Ecto neural progenitor cell (in vitro differentiated cells): Measurements from ENCODE around the gene OSBPL5.

Source experiments
- DNase-seq: peaks from one replicate; pipeline ENCODE4 v3.0.0-alpha.2; 2018; ENCODE audit warnings: low spot score

OSBPL5 gene

DNA sequence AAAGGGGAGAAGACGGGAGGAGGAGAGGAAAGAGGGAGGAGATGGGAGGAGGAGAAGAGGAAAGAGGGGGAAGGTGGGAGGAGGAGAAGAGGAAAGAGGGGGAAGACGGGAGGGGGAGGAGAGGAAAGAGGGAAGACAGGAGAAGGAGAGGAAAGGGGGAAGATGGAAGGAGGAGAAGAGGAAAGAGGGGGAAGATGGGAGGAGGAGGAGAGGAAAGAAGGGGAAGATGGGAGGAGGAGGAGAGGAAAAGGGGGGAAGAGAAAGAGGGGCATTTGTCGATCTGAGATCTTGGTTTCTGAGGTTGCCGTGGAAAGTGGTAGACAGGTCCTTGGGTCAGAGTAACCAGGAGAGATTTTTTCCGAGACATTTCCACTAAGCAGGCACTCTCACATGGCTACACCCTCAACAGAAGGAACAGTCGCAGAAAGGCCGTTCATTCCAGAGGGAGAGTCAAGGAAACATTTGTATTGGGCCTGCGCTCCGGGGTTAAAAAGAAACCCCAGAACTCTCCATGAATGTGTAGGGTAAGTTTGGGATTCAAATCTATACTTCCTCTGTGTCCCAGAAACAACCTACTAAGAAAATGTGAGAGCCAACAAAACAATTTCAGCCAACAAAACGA is 68.1 kb downstream of the OSBPL5 start:
- DNase-seq: peak; percentile 12

DNA sequence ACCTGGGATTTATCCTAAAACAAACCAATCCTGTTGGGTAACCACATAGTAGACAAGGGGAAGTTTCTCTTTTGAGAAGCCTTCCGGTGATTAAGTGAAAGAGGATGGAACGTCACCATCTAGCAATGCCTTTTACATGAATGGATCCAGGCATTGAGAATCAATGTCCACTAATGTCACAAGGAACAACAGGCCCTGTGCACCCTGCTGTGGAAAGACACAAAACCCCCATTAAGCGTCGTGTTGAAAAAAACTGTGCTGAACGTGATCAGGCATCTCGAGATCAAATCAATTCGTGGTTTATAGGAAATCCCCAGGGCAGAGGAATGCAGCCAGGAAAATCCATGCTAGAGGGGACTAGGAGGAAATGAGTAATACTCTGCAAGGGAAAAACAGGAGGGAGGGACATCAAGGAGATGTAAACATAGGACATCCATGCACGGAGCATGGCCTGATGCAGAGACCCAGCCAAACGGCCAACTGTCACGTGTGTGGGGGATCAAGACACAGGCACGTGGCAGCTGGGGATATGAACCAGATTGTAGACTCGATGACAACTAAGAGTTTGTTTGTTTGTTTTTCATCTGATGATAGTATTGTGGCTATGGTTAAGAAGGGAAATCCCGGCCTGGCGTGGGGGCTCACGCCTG is 69.3 kb downstream of the OSBPL5 start:
- peak; percentile 36 for DNase-seq

DNA sequence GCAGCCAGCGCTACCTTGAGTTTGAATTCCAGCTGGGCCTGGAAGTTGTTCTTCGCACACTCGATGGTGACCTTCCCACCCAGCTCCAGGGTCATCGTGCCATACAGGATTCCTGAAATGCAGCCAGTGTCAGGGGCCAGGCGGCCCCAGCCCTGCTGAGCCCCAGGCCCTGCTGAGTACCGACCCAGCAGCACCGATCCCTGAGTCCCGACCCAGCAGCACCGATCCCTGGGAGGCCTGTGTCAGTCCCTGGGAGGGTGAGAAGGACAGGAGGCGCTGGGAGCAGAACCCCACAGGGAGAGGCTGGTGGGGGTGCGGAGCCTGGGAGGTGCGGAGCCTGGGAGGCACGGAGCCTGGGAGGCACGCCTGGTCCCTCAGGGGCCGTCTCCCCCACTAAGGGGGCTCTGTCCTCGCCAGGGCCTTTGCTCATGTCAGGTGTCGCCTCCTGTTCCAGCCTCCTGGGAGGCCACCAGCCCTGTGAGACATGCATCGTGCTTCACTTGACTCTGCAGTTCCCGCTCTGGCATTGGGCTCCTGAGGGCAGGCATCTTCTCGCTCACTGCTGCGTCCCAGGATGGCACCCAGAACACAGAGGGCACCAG is 70.8 kb downstream of the OSBPL5 start:
- peak; percentile 39 for DNase-seq

GRCh38 chr11:3093281-3094191 is 71.6 kb downstream of the OSBPL5 start:
- DNase-seq: peak; percentile 50

- peak; percentile 45 for DNase-seq
Observed at GRCh38 chr11:3092603-3093141, 72.4 kb downstream of the OSBPL5 start.

DNA sequence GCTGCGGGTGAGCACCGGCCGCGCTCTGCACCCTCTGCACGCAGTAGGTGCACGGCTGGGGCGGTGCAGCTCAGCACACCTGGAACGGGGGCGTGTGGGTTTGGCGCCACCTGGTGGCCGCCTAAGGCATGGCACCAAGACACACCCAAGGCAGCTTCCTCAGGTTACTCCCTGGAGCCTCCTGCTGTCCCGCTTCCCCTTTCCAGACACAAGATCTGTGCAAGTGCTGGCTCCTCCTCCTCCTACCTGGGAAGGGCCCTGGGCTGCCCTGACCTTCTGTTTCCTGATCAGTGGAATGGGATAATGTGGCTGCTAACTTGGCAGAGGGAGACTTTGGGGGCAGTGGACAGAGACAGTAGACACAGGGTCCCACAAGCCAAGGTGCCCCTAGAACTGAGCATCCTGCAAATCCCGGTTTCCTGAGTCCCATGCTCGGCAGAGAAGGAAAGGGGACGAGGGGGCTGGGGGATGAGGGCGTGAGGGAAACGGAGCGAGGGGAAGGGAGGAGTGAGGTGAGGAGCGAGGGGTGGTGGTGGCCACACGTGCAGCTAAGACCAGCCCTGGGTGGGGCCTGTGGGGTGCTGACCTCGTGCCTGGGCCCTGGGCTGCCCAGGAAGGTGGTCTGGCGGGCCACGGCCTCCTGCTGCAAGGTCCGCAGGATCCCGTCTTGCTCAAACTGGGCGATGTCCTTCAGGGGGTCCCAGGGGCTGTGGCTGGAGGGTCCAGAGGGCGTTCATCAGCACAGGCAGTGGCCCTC is 73.1 kb downstream of the OSBPL5 start:
- peak; percentile 89 for DNase-seq

DNA sequence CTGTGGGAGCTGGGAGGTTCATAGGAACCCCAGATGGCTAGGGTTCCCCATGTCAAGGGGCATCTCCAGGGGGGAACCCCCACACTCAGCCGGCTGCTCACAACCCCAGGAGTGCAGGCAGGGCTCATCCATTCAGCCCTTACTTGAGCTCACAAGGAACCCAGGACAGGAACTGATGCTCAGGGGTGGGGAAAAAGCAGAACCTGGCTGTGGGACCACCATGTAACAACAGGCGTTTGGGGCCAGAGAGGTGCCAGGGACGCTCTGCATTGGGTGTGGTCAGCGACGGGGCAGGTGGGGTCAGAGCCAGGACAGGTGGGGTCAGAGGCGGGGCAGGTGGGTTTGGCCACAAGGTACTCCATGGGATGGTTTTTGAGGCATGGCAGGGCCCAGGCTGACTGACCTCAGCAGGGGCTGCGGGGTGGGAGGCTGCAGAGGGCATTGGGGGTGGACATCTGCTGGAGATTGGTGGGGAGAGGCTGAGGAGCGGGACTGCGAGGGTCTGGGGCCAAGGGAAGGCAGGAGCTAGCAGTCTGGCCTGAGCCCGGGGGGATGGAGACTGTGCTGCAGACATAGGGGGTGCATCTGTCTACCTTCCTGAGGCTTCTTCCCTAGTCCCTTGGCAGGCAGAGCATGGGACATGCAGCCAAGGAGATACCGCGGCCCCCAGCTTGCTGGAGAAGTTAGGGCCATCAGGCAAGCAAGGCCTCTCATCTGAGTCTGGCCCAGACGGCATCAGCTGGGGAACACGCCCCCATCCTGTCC is 73.8 kb downstream of the OSBPL5 start:
- no peak for DNase-seq

DNA sequence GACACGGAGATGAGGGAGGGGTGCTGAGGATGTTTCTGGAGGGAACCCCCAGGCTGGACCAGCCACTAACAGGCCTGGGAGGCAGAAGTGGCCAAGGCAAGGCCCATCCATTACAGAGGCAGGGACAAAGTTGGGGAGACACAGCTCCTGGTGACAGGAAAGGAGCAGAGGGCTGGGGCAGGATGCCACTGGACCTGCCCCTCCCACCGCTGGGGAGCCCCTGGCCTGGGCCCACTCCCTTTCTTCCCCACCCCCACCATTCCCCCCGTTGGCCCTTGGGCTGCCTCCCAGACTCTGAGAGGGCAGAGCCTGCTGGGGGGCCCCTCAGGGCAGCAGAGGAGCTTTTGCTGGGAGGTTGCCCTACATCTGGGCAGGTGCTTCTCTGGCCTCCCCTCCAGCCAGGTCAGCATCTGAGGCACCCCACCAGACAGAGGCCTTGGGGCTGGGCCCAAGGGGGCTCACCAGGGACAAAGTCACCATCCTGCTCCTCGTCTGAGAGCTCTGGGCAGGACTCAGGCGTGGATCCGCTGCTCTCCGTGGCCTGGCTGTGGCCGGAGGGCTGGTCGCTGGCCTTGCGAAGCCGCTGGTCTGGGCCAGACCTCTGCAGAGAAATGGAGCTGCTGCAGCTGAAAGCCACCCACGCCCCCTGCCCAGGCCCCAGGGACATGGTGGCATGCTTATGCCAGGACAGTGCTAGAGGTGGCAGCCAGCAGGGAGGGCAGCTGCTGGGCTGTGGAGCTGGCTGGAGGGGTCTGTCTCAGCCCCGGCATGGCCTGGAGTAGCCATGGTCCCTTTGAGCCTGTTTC is 74.8 kb downstream of the OSBPL5 start:
- DNase-seq: no peak

DNA sequence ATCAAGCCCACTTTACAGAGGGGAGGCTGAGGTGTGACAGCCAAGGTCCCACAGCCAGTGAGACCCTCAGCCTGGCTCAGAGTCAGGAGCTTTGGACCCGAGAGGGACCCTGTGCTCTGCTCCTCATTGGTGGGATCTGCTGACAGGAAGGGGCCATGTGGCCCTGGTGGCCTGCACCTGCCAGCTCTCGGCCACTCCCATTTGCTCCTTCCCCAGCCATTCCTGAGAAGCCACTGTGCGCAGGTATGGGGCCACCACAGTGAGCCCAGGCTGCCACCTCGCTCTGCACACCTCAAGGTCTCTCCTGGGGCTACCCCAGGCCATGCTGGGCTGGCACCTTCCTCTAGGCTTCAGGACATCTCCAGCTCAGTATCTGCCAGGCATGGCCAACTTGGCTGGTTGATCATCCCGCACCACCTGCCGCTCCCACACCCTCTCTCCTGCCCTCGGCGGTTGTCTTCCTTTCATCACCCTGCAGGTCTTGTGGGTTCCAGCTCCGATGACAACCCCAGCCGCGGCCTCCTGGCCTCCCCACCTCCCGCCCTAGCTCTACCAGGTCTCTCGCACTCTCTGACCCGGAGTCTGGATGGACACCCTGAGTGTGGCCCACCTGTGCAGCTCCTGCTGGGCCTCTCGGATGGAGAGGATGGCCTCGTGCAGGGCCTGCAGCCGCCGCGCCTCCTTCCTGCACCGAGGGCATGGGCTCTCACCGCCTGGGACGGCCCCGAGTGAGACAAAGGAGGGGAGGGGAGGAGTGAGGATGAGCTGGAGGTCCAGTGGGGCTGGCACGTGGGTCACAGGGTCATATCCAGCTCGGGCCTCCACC is 75.7 kb downstream of the OSBPL5 start:
- no peak for DNase-seq

DNA sequence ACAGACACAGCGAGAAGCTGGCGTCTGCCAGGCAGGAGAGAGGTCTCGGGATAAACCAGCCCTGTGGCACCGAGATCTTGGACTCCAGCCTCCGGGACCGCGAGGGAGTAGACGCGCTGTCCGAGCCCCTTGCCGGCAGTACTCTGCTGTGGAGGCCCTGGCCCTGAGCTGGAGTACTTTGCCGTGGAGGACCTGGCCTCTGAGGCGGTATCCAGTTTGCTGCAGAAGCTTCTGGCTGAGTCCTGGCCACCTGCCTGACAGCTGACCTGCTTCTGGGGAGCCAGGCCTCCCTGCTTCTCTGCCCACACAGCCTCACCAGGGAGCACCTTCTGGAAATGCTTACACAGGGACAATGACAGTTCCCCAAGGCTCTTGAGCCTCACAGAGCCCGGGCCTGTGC is 76.3 kb downstream of the OSBPL5 start:
- no peak for DNase-seq

DNA sequence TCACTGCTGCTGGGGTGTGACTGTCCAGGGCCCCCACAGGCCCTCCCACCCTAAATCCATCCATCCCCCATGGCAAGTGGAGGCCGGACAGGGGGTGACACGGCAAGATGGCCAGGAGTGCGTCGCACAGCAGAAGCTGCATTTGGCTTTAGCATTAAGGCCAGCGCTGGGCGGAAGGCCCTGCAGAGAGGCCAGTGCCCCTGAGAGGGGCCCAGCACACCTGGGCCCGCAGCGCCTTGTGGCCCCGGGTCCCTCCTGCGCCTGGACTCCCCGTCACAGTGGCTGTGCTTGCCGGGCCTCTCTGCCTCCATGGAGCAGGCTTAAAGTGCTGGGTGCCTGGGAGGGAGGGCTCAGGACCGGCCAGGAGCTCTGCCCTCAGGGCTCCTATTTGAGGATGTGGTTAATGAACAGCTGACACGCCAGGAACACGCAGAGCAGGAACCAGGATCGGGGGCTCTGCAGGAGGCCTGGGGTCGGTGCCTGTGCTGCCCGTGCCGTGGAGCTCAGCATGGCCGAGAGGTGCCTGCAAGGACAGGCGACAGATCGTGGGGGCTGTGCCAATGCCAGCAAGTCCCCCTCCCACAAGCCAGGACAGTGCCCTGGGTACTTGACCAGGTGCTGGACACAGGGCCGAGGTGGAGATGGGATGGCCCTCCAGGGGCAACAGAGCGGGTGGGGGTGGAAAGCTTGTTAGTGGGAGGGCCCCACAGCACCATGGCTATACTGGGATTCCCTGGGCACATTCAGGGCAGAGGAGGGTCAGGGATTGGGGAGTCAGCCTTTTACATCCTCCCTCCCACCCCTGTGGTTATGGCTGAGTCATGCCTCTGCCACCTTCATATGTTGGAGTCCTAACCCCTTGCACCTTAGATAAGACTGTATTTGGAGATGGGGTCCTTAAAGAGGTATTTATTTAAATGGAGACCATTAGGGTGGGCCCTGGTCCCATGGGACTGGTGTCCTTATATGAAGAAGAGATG is 77.0 kb downstream of the OSBPL5 start:
- no peak for DNase-seq

DNA sequence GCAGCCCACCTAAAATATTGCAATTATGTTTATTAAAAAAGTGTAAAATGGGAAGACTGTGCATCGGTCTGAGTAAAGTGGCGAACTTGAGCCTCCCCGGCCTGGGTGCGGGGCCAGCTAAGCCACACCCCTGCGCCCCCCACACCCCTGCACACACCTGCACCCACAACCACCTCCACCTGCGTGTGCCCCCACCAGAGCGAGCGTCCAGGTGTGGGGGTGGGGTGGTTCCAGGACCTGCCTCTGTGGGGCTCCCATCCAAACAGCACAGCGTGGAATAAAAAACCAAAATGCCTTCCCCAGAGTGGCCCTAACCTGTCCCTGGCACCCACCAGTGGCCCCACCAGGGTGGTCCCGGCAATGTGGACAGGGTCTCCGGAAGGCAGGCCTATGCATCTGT is 77.7 kb downstream of the OSBPL5 start:
- no peak for DNase-seq

DNA sequence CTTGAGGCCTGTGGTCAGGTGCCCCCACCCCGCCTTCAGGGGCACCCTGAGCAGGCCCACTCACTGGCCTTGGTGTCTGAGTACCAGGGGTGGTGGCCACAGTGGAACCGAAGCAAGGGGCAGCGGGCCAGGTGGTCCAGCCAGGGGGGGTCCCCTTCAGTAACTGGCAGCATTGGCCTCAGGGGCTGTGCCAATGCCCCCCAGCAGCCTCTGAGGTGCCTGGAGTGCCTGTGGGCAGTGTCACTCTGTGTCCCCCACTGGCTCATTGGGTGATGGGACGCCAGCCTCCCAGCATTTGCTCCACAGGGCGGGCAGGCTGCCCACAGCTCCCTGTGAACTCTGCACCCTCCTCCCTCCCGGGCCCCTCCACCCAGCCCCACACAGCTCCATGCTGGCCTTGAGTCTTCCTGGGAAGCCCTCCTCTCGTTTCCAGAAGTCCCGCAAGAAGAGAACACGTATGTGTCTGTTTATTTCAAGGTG is 78.4 kb downstream of the OSBPL5 start:
- DNase-seq: no peak

GRCh38 chr11:3086114-3086513 is 79.0 kb downstream of the OSBPL5 start:
- DNase-seq: no peak

- DNase-seq: no peak
Observed at GRCh38 chr11:3085052-3085451, 80.1 kb downstream of the OSBPL5 start.

GRCh38 chr11:3083321-3083720 is 81.8 kb downstream of the OSBPL5 start:
- no peak for DNase-seq

DNA sequence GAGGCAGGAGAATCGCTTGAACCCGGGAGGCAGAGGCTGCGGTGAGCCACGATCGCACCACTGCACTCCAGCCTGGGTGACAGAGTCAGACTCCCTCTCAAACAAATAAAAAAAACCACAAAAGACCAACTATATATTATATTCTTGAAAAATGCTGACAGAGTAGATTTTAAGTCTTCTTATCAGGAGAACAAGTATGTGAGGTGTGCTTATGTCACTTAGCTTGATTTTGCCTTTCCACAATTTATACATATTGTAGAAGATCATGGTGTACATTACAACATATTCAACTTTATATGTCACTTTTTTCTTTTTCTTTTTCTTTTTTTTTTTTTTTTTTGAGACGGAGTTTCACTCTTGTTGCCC is 83.7 kb downstream of the OSBPL5 start:
- no peak for DNase-seq
